ENCODE data around the gene CREBZF. TPM values are rescaled to one million over a fixed set of nuclear protein-coding genes. Genes with fewer than 3 reads are reported as not detected.

The CREBZF gene
- total and polyA plus RNA-seq, 2 experiments from 2014 or later, result 46.0 to 69.7 TPM

GRCh38 chr11:85663753-85664614 is 945 bp downstream of the CREBZF start:
- peak overlapping the region; percentile 99 for H3K27ac ChIP-seq
- peak overlapping the region; percentile 95 for H3K4me3 ChIP-seq
- peak overlapping the region; percentile 41 for H2AFZ ChIP-seq
- no peaks in the 10 kb centered on the region for H3K9me2 ChIP-seq (replicated peaks; ENCODE audit: insufficient read depth)
- peak overlapping the region; percentile 91 for H3K4me2 ChIP-seq
- H3K27me3 ChIP-seq, result no peaks in the 10 kb centered on the region
- TF ChIP-seq EZH2phosphoT487 (IDR thresholded peaks at IDR 0.05; ENCODE audit: low read depth, severe bottlenecking, unreplicated experiment), result no peak
- no peak for TF ChIP-seq EZH2 (IDR thresholded peaks at IDR 0.05; ENCODE audit: borderline replicate concordance)
- peak; percentile 49 for TF ChIP-seq CTCF (IDR thresholded peaks at IDR 0.05; ENCODE audit: poor library complexity)
- no peaks in the 10 kb centered on the region for H3K36me3 ChIP-seq (replicated peaks; ENCODE audit: insufficient read depth, low read depth)
- DNase-seq (ENCODE audit: low spot score), result peak; percentile 89
- H3K4me1 ChIP-seq (ENCODE audit: insufficient read depth), result peaks cover 20% of the 10 kb centered on the region
- H3K79me2 ChIP-seq, result peaks cover 55% of the 10 kb centered on the region
- peaks cover 54% of the 10 kb centered on the region for H4K20me1 ChIP-seq (ENCODE audit: insufficient read depth, poor library complexity, severe bottlenecking)
- 1% methylated on average over 73 of the region's 73 CpGs for WGBS (ENCODE audit: low lambda C conversion rate, missing lambda C conversion rate)
- H3K9me3 ChIP-seq (ENCODE audit: low read depth), result no peaks in the 10 kb centered on the region

- Histone ChIP-seq H2AFZ (no peak overlapping the region), H3K4me2 (peak overlapping the region; percentile 91), H3K9me2 (replicated peaks; ENCODE audit: insufficient read depth) (no peaks in the 10 kb centered on the region), H3K9me3 (ENCODE audit: low read depth) (no peaks in the 10 kb centered on the region), H3K36me3 (replicated peaks; ENCODE audit: insufficient read depth, low read depth) (no peaks in the 10 kb centered on the region), H3K4me3 (peak overlapping the region; percentile 95), H4K20me1 (ENCODE audit: insufficient read depth, poor library complexity, severe bottlenecking) (peaks cover 62% of the 10 kb centered on the region), H3K79me2 (peaks cover 63% of the 10 kb centered on the region), H3K4me1 (ENCODE audit: insufficient read depth) (peaks cover 22% of the 10 kb centered on the region), H3K27ac (peak overlapping the region; percentile 99), H3K27me3 (no peaks in the 10 kb centered on the region)
- DNase-seq (ENCODE audit: low spot score), result peak; percentile 10
- TF ChIP-seq EZH2 (IDR thresholded peaks at IDR 0.05; ENCODE audit: borderline replicate concordance) (no peak), CTCF (IDR thresholded peaks at IDR 0.05; ENCODE audit: poor library complexity) (no peak), EZH2phosphoT487 (IDR thresholded peaks at IDR 0.05; ENCODE audit: low read depth, severe bottlenecking, unreplicated experiment) (no peak)
- 2% methylated on average over 10 of the region's 10 CpGs for WGBS (ENCODE audit: low lambda C conversion rate, missing lambda C conversion rate)
Measured at GRCh38 chr11:85663080-85663752, 1.7 kb downstream of the CREBZF start.

GRCh38 chr11:85661972-85662664 is 2.8 kb downstream of the CREBZF start:
- no peaks in the 10 kb centered on the region for H3K36me3 ChIP-seq (replicated peaks; ENCODE audit: insufficient read depth, low read depth)
- no peaks in the 10 kb centered on the region for H3K9me3 ChIP-seq (ENCODE audit: low read depth)
- no peak overlapping the region for H2AFZ ChIP-seq
- H3K4me3 ChIP-seq, result peak overlapping the region; percentile 95
- peak overlapping the region; percentile 91 for H3K4me2 ChIP-seq
- TF ChIP-seq CTCF (IDR thresholded peaks at IDR 0.05; ENCODE audit: poor library complexity), result no peak
- TF ChIP-seq EZH2phosphoT487 (IDR thresholded peaks at IDR 0.05; ENCODE audit: low read depth, severe bottlenecking, unreplicated experiment), result no peak
- TF ChIP-seq EZH2 (IDR thresholded peaks at IDR 0.05; ENCODE audit: borderline replicate concordance), result no peak
- peaks cover 73% of the 10 kb centered on the region for H4K20me1 ChIP-seq (ENCODE audit: insufficient read depth, poor library complexity, severe bottlenecking)
- H3K4me1 ChIP-seq (ENCODE audit: insufficient read depth), result peaks cover 22% of the 10 kb centered on the region
- no peaks in the 10 kb centered on the region for H3K27me3 ChIP-seq
- H3K79me2 ChIP-seq, result peaks cover 73% of the 10 kb centered on the region
- no peaks in the 10 kb centered on the region for H3K9me2 ChIP-seq (replicated peaks; ENCODE audit: insufficient read depth)
- no peak for DNase-seq (ENCODE audit: low spot score)
- no peak overlapping the region for H3K27ac ChIP-seq
- WGBS (ENCODE audit: low lambda C conversion rate, missing lambda C conversion rate), result 20% methylated on average over 4 of the region's 4 CpGs

Measured in hepatocyte (in vitro differentiated cells).